GM18858 (cell line): ENCODE data around the gene TRIM37.
"Not testable (repeated sequence)": the region's sequence is repeated elsewhere in the genome, so short reads cannot be mapped to it uniquely, and the experiment has no call there.

Experiments
- ATAC-seq: cut with Tn5 transposase; IDR thresholded peaks from one replicate; pipeline ENCODE4 v1.9.1; 2021; ENCODE audit not compliant: unreplicated experiment

The TRIM37 gene

GRCh38 chr17:58997756-58998553, 108.7 kb downstream of the TRIM37 start:
- no peak for ATAC-seq

GRCh38 chr17:58996968-58997367, 109.7 kb downstream of the TRIM37 start:
- no peak for ATAC-seq

- no peak for ATAC-seq
Measured at GRCh38 chr17:58995247-58995940, 111.3 kb downstream of the TRIM37 start.

- ATAC-seq = no peak
Measured at GRCh38 chr17:58993311-58993710, 113.4 kb downstream of the TRIM37 start.

GRCh38 chr17:58991718-58992331, 114.9 kb downstream of the TRIM37 start:
- ATAC-seq = no peak

DNA sequence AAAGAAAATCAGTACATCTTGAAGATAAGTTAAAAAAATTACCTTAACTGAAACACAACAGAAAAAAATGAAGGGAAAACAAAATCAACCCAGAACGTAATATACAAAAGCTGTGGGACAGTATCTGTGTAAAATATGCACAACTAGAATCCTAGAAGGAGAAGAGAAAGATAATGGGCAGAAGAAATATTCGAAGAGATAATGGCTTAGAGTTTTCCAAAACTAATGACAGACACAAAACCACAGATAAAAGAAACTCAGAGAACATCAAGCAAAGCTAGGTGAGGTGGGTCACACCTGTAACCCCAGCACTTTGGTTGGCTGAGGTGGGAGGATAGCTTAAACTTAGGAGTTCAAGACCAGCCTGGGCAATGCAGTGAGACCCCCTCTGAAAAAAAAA, 117.1 kb downstream of the TRIM37 start:
- no peak for ATAC-seq

GRCh38 chr17:58985971-58986370, 120.7 kb downstream of the TRIM37 start:
- no peak for ATAC-seq

- no peak for ATAC-seq
Measured at GRCh38 chr17:58985367-58985766, 121.3 kb downstream of the TRIM37 start.

- ATAC-seq = no peak
Measured at GRCh38 chr17:58982626-58983025, 124.1 kb downstream of the TRIM37 start.

DNA sequence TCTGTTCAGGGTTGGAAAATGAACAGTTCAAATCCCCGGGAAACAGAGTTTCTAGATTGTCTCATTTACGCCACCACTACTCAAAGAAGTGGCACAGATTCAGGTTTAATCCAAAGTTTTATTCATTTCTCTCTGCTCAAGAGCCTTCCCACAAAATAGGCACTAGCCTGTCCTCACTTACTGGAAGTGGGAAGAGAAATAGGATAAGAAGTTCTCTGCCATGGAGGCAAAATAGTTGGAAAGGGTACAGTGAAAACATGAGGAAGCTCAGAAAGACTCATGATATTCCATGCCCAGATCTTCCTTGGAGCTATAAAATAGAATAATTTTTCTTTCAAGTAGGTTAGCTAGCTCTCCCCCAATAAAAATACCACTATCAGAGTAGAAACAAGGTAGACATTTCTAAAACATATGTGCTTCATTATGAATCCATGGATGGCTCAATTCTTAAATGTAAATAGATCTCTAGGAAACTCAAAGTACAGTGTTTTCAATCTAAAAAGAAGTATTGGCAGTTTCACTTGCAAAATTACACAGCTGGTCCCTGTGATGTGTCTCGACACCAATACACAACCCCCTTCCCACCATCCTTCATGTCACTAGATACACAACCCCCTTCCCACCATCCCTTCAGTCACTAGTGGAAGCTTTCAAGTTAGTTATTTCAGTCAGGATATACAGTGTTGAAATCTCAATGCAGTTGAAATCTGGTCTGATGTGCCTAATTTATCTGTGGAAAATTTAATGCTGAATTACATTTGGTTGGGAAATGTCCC, 125.8 kb downstream of the TRIM37 start:
- no peak for ATAC-seq

- ATAC-seq = no peak
Measured at GRCh38 chr17:58976541-58976940, 130.1 kb downstream of the TRIM37 start.

DNA sequence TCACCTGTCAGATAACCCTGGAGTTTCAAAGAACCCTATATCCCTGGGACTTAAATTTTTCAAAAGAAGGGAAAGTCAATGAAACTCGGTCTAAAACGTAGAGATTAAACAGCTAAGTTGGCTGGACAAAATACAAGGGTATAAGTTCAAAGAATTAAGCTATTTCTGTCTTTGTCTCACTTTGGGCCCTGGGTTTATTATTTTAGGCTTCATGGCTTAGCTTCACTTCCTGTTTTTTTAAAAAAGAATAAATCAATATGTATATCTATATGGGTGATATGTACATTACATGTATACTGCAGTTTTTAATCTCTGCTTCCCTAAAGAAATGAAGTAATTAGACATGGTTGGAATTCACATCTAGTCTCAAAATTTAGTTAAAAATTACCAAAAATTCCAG, 132.3 kb downstream of the TRIM37 start:
- no peak for ATAC-seq

GRCh38 chr17:58970609-58971450, 135.8 kb downstream of the TRIM37 start:
- ATAC-seq = no peak

DNA sequence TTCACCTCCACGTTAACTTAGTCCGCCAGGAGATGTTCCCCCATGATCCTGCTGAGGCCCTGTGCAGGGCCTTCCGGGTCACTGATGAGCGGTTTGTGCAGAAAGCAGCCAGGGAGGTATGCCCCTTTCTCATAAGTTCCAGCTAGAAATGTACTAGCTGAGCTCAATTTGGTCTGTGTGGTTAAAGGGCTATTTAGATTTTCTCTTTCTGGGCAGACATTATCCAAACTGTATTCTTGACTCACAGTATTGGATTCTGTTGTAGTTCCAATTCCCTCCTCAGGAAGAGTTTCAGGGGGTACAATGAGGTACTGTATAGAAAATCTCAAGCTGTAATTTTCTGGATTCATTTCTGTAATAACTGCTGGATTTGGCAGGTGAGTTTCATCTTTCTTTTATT, 137.1 kb downstream of the TRIM37 start:
- ATAC-seq = no peak

DNA sequence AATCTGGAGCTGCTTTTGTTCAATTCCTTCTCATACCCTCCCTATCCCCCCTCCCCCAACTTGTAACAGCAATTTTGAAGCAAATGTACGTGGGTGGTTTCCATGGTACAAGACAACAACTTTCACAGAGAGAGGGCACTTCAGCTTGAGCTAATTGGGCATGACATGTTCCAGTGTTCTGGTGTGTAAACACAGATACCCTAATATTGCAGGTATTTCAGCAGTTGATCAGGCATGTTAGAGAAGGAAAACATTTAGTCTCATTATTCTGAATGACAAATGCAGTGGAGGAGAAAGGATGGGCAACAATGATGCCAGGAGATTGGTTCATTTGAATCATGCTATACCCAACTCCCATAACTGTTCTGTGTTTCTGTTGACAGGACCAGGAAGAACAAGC, 137.5 kb downstream of the TRIM37 start:
- no peak for ATAC-seq

GRCh38 chr17:58968426-58969061, 138.1 kb downstream of the TRIM37 start:
- no peak for ATAC-seq

GRCh38 chr17:58966208-58966607, 140.5 kb downstream of the TRIM37 start:
- no peak for ATAC-seq

DNA sequence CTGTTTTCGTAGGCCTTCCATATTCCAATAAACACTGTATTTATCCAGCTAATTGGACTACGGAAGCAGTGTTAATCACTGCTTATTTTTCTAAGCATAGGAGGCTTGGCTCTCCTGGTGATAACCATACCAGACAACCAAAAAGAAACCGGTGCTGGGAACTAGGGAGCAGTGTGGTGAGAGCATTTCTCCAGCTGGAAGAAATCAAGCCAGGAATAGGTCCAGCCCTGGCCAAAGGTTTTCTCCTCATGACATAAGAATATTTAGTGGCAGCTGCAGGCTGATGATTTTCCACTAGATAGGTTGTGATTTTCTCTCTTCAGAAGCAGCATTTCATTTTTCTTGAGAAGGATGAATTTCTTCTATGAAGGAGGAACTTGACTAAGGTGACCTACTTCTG, 141.5 kb downstream of the TRIM37 start:
- ATAC-seq = no peak

GRCh38 chr17:58960068-58960467, 146.6 kb downstream of the TRIM37 start:
- no peak for ATAC-seq

DNA sequence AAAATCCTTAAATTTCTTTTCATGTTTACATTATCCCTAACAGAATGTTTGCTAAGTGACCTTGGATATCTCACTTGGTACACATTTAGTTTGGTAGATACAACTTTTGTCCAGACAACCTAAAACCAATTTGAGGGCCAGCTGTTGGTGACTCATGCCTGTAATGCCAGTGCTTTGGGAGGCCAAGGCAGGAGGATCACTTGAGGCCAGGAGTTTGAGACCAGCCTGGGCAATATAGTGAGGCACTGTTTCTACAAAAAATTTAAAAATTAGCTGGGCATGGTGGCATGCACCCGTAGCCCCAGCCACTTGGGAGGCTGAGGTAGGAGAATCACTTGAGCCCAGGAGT, 149.0 kb downstream of the TRIM37 start:
- not testable (repeated sequence) for ATAC-seq
